Activated CD4-positive, alpha-beta T cell treated with anti-CD3 and anti-CD28 coated beads, Interleukin-2, amount 10 ng/mL, durations not matched to agents 7 days and 5 days (primary cell): Measurements from ENCODE around the gene ZNF200. TPM values are rescaled to one million over a fixed set of nuclear protein-coding genes. Genes with fewer than 3 reads are reported as not detected.
A peak's percentile ranks its signal among the peaks of the same experiment; 100 is the strongest.
"Not testable (repeated sequence)": the region's sequence is repeated elsewhere in the genome, so short reads cannot be mapped to it uniquely, and the experiment has no call there.

Experiments
- CTCF ChIA-PET: fragments of 350-600 bp; sonication (Branson Sonifier 250); formaldehyde crosslinking; loops from one replicate; lab custom pipeline; 2021; ENCODE audit warnings: antibody characterized with exemption; lab: Charles Lee
- POLR2A ChIA-PET: fragments of 350-600 bp; sonication (Branson Sonifier 250); formaldehyde crosslinking; loops from one replicate; lab custom pipeline; 2021; ENCODE audit warnings: antibody characterized with exemption; lab: Charles Lee
- DNase-seq: peaks from one replicate; pipeline ENCODE4 v3.0.0-alpha.2; 2020
- H3K27ac Mint-ChIP-seq: one replicate; pipeline ENCODE4 v1.8.0; 2021; ENCODE audit warnings: mild to moderate bottlenecking, moderate library complexity, mixed read lengths
- H3K27me3 Mint-ChIP-seq: one replicate; pipeline ENCODE4 v1.8.0; 2021; ENCODE audit warnings: mixed read lengths
- H3K36me3 Mint-ChIP-seq: one replicate; pipeline ENCODE4 v1.8.0; 2021; ENCODE audit warnings: low read depth, mixed read lengths
- H3K4me1 Mint-ChIP-seq: one replicate; pipeline ENCODE4 v1.8.0; 2021; ENCODE audit warnings: mixed read lengths
- H3K4me3 Mint-ChIP-seq: one replicate; pipeline ENCODE4 v1.8.0; 2021; ENCODE audit warnings: mild to moderate bottlenecking, moderate library complexity, mixed read lengths
- H3K9me3 Mint-ChIP-seq: one replicate; pipeline ENCODE4 v1.8.0; 2021; ENCODE audit warnings: mixed read lengths
- total RNA-seq, 2 experiments: library from RNA; stranded (reverse); gene quantifications; one replicate each; pipeline ENCODE4 v1.2.3, GENCODE V29; 2021

ZNF200 gene
- total RNA-seq, 2 experiments from 2014 or later: 11.7 to 12.1 TPM

- POLR2A ChIA-PET: interaction anchor here (1.4 kb wide), 1 partner anchor 50 kb away, joined by 4 read pairs; no protein-coding TSS in a partner anchor
- H3K27me3 Mint-ChIP-seq: no peaks in the 10 kb centered on the region
- H3K36me3 Mint-ChIP-seq: peaks cover 46% of the 10 kb centered on the region
- DNase-seq: peak; percentile 65
- H3K4me3 Mint-ChIP-seq: peak overlapping the region; percentile 36
- peak overlapping the region; percentile 98 for H3K27ac Mint-ChIP-seq
- H3K4me1 Mint-ChIP-seq: peaks cover 42% of the 10 kb centered on the region
- CTCF ChIA-PET: interaction anchor here (0.6 kb wide), 1 partner anchor 27 kb away, joined by 7 read pairs; no protein-coding TSS in a partner anchor
- peaks cover 47% of the 10 kb centered on the region for H3K9me3 Mint-ChIP-seq
Observed at GRCh38 chr16:3214904-3215600, 19.9 kb downstream of the ZNF200 start.

DNA sequence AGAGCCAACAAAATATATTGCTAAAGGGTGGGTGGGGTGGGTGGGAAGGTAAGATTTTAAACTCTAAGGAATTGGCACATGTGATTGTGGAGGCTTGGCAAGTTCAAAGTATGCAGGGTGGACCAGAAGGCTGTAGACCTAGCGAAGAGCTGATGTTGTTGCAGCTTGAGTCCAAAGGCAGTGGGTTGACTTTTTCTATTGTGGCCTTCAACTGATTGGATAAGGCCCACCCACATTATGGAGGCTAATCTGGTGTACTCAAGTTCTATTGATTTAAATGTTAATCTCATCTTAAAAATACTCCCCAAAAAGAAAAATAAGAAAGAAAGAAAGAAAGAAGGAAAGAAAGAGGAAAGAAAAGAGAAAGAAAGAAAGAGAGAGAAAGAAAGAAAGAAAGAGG is 22.4 kb downstream of the ZNF200 start:
- H3K27me3 Mint-ChIP-seq: no peaks in the 10 kb centered on the region
- peak overlapping the region; percentile 68 for H3K27ac Mint-ChIP-seq
- POLR2A ChIA-PET: no interaction called here
- peaks cover 50% of the 10 kb centered on the region for H3K9me3 Mint-ChIP-seq
- H3K4me3 Mint-ChIP-seq: no peak overlapping the region
- peaks cover 38% of the 10 kb centered on the region for H3K36me3 Mint-ChIP-seq
- peaks cover 37% of the 10 kb centered on the region for H3K4me1 Mint-ChIP-seq
- DNase-seq: no peak
- CTCF ChIA-PET: interaction anchor here (0.8 kb wide), 1 partner anchor 100 kb away, joined by 3 read pairs; no protein-coding TSS in a partner anchor

DNA sequence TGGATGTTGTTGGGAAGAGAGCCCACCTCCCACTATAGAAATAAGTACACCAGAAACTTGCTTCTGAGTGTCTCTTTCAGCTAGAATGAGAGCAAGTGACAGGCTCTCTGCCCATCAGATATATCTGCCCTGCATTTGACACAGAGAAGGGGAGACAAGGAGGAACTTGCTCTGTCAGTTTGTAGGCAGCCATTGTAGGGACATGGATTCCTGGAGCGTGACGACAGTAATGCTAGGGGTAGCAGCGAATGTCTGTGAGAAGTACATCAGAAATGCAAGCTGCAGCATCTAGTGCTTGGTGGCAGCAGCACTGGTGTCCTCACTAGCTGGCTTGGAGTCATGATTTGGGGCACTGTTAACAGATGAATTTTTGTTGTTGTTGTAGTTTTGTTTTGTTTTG is 23.0 kb downstream of the ZNF200 start:
- no peak overlapping the region for H3K4me3 Mint-ChIP-seq
- peaks cover 39% of the 10 kb centered on the region for H3K36me3 Mint-ChIP-seq
- ChIA-PET POLR2A (no interaction called here), CTCF (no interaction called here)
- H3K27ac Mint-ChIP-seq: peak overlapping the region; percentile 60
- DNase-seq: no peak
- H3K27me3 Mint-ChIP-seq: no peaks in the 10 kb centered on the region
- H3K9me3 Mint-ChIP-seq: peaks cover 53% of the 10 kb centered on the region
- H3K4me1 Mint-ChIP-seq: peaks cover 35% of the 10 kb centered on the region

DNA sequence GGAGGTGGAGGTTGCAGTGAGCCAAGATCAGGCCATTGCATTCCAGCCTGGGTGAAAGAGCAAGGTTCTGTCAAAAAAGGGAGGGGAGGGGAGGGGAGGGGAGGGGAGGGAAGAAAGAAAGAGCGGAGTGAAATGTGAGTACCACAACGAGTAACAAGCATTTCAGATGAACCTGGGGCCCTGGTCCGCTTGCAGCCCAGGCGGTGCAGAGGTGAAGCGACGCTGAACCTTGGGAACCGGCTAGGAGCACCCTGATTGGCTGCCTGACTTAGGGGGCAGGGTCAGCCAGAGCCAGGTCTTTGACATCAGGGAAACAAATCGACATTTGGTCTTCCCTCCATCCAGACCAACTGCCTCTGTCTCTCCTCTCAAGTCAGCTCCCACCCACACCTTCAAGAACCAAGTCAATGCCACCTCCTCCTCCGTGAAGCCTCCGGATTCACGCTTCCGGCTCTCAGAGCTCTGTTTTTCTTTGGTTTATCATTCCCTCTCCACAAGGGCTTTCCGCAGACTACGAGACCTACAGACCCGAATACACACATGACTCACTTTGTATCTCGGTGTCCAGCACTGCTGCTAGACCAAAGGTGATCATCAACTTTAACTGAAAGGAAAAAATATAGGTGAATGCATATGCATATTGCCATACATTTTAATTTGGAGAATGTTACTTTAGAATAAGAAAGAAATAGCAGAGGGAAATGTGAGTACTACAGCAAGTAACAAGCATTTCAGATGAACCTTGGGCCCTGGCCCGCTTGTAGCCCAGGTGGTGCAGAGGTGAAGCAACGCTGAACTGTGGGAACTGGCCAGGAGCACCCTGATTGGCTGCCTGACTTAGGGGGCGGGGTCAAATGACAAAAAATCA is 27.6 kb downstream of the ZNF200 start:
- ChIA-PET CTCF (interaction anchor here (0.6 to 2.4 kb wide), 2 partner anchors 9 to 264 kb away, joined by 3 to 11 read pairs; no protein-coding TSS in a partner anchor), POLR2A (no interaction called here)
- peaks cover 7% of the 10 kb centered on the region for H3K27me3 Mint-ChIP-seq
- peaks cover 8% of the 10 kb centered on the region for H3K36me3 Mint-ChIP-seq
- H3K4me1 Mint-ChIP-seq: peaks cover 4% of the 10 kb centered on the region
- H3K9me3 Mint-ChIP-seq: peaks cover 52% of the 10 kb centered on the region
- no peak for DNase-seq
- H3K27ac Mint-ChIP-seq: no peak overlapping the region
- H3K4me3 Mint-ChIP-seq: no peak overlapping the region

- POLR2A ChIA-PET, CTCF ChIA-PET, H3K4me1 Mint-ChIP-seq, H3K36me3 Mint-ChIP-seq, H3K27ac Mint-ChIP-seq, DNase-seq, H3K4me3 Mint-ChIP-seq: not testable (repeated sequence)
- Mint-ChIP-seq H3K9me3 (peaks cover 45% of the 10 kb centered on the region), H3K27me3 (peaks cover 11% of the 10 kb centered on the region)
Observed at GRCh38 chr16:3205939-3206338, 29.0 kb downstream of the ZNF200 start.

- Mint-ChIP-seq H3K4me1 (no peaks in the 10 kb centered on the region), H3K36me3 (peaks cover 4% of the 10 kb centered on the region), H3K27ac (no peak overlapping the region), H3K4me3 (no peak overlapping the region), H3K9me3 (peaks cover 33% of the 10 kb centered on the region), H3K27me3 (peaks cover 18% of the 10 kb centered on the region)
- no peak for DNase-seq
- CTCF ChIA-PET: interaction anchor here (1.0 to 1.4 kb wide), 2 partner anchors 11 to 64 kb away, joined by 3 read pairs; no protein-coding TSS in a partner anchor
- POLR2A ChIA-PET: no interaction called here
Observed at GRCh38 chr16:3202903-3203539, 31.9 kb downstream of the ZNF200 start.

DNA sequence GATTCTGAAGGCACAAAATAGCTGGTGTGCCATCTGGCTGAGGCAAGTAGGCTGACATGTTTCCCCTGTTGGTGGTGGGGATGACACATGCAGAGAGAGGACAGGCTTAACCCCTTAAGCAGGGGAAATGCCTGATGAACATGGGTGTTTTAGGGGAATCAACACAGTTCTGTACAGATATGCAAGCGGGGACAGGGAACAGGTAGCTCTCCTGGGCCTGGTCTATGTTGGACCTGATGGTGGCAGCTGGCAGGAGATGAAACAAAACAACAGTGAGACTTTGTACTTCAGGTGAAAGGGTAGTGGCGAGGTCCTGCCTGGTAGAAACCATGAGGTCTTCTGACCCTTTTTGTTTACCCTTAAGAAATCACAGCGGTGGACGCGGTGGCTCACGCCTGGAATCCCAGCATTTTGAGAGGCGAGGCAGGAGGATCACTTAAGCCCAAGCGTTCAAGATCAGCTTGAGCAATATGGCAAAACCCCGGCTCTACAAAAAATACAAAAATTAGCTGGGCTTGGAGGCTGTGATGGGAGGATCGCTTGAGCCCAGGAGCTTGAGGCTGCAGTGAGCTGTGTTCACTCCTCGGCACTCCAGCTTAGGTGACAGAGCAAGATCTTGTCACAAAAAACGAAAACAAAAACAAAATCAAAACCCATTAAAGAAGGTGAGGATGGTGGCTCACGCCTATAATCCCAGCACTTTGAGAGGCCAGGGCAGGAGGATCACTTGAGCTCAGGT is 36.5 kb downstream of the ZNF200 start:
- POLR2A ChIA-PET: no interaction called here
- Mint-ChIP-seq H3K27me3 (peaks cover 25% of the 10 kb centered on the region), H3K4me1 (peaks cover 2% of the 10 kb centered on the region), H3K9me3 (peaks cover 11% of the 10 kb centered on the region), H3K27ac (no peak overlapping the region), H3K4me3 (no peak overlapping the region), H3K36me3 (no peaks in the 10 kb centered on the region)
- CTCF ChIA-PET: interaction anchor here (0.6 to 2.1 kb wide), 5 partner anchors 10 to 163 kb away, joined by 3 to 11 read pairs (median 3); no protein-coding TSS in a partner anchor
- DNase-seq: no peak

GRCh38 chr16:3197694-3198333 is 37.1 kb downstream of the ZNF200 start:
- H3K27ac Mint-ChIP-seq, H3K36me3 Mint-ChIP-seq, H3K4me3 Mint-ChIP-seq, DNase-seq, POLR2A ChIA-PET, H3K4me1 Mint-ChIP-seq: not testable (repeated sequence)
- CTCF ChIA-PET: interaction anchor here (0.8 to 2.1 kb wide), 2 partner anchors 10 to 15 kb away, joined by 3 to 11 read pairs; no protein-coding TSS in a partner anchor
- peaks cover 11% of the 10 kb centered on the region for H3K9me3 Mint-ChIP-seq
- peaks cover 26% of the 10 kb centered on the region for H3K27me3 Mint-ChIP-seq

GRCh38 chr16:3195975-3196374 is 39.0 kb downstream of the ZNF200 start:
- Mint-ChIP-seq H3K36me3 (no peaks in the 10 kb centered on the region), H3K4me1 (peaks cover 8% of the 10 kb centered on the region), H3K4me3 (no peak overlapping the region), H3K9me3 (peaks cover 10% of the 10 kb centered on the region), H3K27ac (no peak overlapping the region), H3K27me3 (peaks cover 29% of the 10 kb centered on the region)
- ChIA-PET POLR2A (no interaction called here), CTCF (no interaction called here)
- DNase-seq: no peak

GRCh38 chr16:3194792-3195191 is 40.2 kb downstream of the ZNF200 start:
- peaks cover 39% of the 10 kb centered on the region for H3K27me3 Mint-ChIP-seq
- DNase-seq: no peak
- CTCF ChIA-PET: no interaction called here
- POLR2A ChIA-PET: no interaction called here
- no peak overlapping the region for H3K27ac Mint-ChIP-seq
- peaks cover 18% of the 10 kb centered on the region for H3K4me1 Mint-ChIP-seq
- H3K9me3 Mint-ChIP-seq: peaks cover 10% of the 10 kb centered on the region
- H3K36me3 Mint-ChIP-seq: peaks cover 5% of the 10 kb centered on the region
- H3K4me3 Mint-ChIP-seq: no peak overlapping the region

DNA sequence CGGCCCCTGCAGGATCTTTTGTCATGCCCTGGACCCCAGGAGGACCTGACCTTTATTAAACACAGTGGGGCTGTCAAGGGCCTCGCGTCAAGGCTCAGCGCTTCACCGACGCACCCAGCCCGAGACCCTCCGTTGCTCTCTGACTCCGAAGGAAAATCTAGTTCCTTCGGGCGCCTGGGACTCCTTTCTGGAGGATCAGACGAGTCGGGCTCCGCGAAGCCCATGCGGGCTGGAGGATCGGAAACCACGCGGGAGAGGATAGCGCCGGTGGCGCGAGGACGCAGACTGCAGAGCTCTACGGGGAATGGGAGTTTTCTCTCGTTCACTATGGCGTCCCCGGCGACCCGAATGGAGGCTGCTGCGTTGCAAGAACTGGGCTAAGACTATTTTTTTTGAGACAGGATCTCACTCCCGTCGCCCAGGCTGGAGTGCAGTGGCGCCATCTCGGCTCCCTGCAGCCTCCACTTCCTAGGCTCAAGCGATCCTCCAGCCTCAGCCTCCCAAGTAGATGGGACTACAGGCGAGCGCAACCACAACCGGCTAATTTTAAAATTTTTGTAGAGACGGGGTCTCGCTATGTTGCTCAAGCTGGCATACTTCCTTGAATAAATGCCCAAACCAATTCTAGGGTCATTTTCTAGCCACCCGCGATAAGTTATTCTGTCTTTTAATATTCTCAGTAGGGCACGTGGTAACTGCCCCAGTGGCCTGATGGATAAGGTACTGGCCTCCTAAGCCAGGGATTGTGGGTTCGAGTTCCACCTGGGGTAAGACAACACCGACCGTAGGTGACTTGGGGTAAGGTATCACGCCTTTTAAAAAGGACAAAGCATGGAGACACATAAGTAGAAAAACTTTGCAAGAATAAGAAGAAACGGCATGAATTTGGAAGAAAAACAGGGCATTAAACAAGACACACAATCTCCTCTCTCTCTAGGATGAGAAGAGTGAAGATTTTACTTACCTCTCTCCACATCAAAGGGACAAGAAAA is 41.4 kb downstream of the ZNF200 start:
- Mint-ChIP-seq H3K4me1 (peaks cover 30% of the 10 kb centered on the region), H3K27ac (no peak overlapping the region), H3K9me3 (peaks cover 10% of the 10 kb centered on the region), H3K27me3 (peaks cover 51% of the 10 kb centered on the region), H3K4me3 (no peak overlapping the region), H3K36me3 (peaks cover 8% of the 10 kb centered on the region)
- DNase-seq: no peak
- ChIA-PET CTCF (interaction anchor here (1.0 kb wide), 1 partner anchor 11 kb away, joined by 3 read pairs; no protein-coding TSS in a partner anchor), POLR2A (no interaction called here)
